SKM-1 (cell line): Measurements from ENCODE around the gene FOXE1.

Source experiments
- DNase-seq: peaks from one replicate; lab custom pipeline; 2025; ENCODE audit not compliant: unreplicated experiment; lab: John Stamatoyannopoulos, UW

The FOXE1 gene

GRCh38 chr9:97853056-97853843, at the start of gene FOXE1:
Gene FOXE1, plus strand, starts transcription at chr9:97853226. Its CDS starts 689 bp downstream, at chr9:97853915.
- DNase-seq: no peak

- DNase-seq: no peak
These were observed 49.0 kb upstream of the FOXE1 start for GRCh38 chr9:97804059-97804365.

- no peak for DNase-seq
These were observed 46.3 kb upstream of the FOXE1 start for GRCh38 chr9:97806721-97807120.

GRCh38 chr9:97807681-97808080, 45.3 kb upstream of the FOXE1 start:
- DNase-seq: no peak

GRCh38 chr9:97808415-97808814, 44.6 kb upstream of the FOXE1 start:
- DNase-seq: no peak

GRCh38 chr9:97808972-97809371, 44.1 kb upstream of the FOXE1 start:
- DNase-seq: no peak

GRCh38 chr9:97809666-97810344, 43.2 kb upstream of the FOXE1 start:
- no peak for DNase-seq

GRCh38 chr9:97811533-97812246, 41.3 kb upstream of the FOXE1 start:
- no peak for DNase-seq

GRCh38 chr9:97812247-97812543, 40.8 kb upstream of the FOXE1 start:
- no peak for DNase-seq

- no peak for DNase-seq
These were observed 40.0 kb upstream of the FOXE1 start for GRCh38 chr9:97813072-97813471.

- DNase-seq: no peak
These were observed 33.3 kb upstream of the FOXE1 start for GRCh38 chr9:97819735-97820134.

- DNase-seq: no peak
These were observed 32.7 kb upstream of the FOXE1 start for GRCh38 chr9:97820373-97820772.

GRCh38 chr9:97830884-97831829, 21.9 kb upstream of the FOXE1 start:
- no peak for DNase-seq

GRCh38 chr9:97831843-97832636, 21.0 kb upstream of the FOXE1 start:
- peak; percentile 2 for DNase-seq

- no peak for DNase-seq
These were observed 12.5 kb upstream of the FOXE1 start for GRCh38 chr9:97840521-97840920.

GRCh38 chr9:97842960-97843359, 10.1 kb upstream of the FOXE1 start:
- no peak for DNase-seq

- DNase-seq: no peak
These were observed 7.9 kb upstream of the FOXE1 start for GRCh38 chr9:97845130-97845529.

- DNase-seq: no peak
These were observed 7.3 kb upstream of the FOXE1 start for GRCh38 chr9:97845763-97846162.

- DNase-seq: no peak
These were observed 6.7 kb upstream of the FOXE1 start for GRCh38 chr9:97846347-97846746.

- no peak for DNase-seq
These were observed 5.4 kb upstream of the FOXE1 start for GRCh38 chr9:97847474-97848214.
